Spleen (tissue), 11 donors: ENCODE results near the gene FHL2. TPM values are rescaled to one million over a fixed set of nuclear protein-coding genes. Genes with fewer than 3 reads are reported as not detected.
"Not testable (repeated sequence)": the region's sequence is repeated elsewhere in the genome, so short reads cannot be mapped to it uniquely, and the experiment has no call there.

Experiments
- DNase-seq: peaks from one replicate; pipeline ENCODE4 v3.0.0-alpha.2; 2020
- H3K27ac ChIP-seq, 8 donors: fragments of 200-600 bp; sonication (generic) in 7 of 8; 1 replicate in 4 of 8; 2 replicates in 4 of 8; pipeline versions ENCODE4 v1.5.0 to v1.8.0; 2016 to 2021; ENCODE audit warnings: inconsistent platforms in 4 of 8, mild to moderate bottlenecking in 4 of 8, moderate library complexity in 1 of 8
- H3K27me3 ChIP-seq, 7 donors: fragments of 200-600 bp; sonication (generic) in 6 of 7; replicated peaks in 1 of 7; 1 replicate in 4 of 7; 2 replicates in 3 of 7; pipeline versions ENCODE4 v1.5.0 to v1.8.0; 2016 to 2021; ENCODE audit warnings: inconsistent platforms in 3 of 7, mild to moderate bottlenecking in 1 of 7
- H3K36me3 ChIP-seq, 6 donors: fragments of 200-600 bp; sonication (generic) in 5 of 6; 1 replicate in 4 of 6; 2 replicates in 2 of 6; pipeline versions ENCODE4 v1.5.0 to v1.8.0; 2016 to 2021; ENCODE audit warnings: inconsistent platforms in 2 of 6
- H3K4me1 ChIP-seq, 6 donors: fragments of 200-600 bp; sonication (generic) in 5 of 6; 1 replicate in 3 of 6; 2 replicates in 3 of 6; pipeline versions ENCODE4 v1.5.0 to v1.8.0; 2016 to 2021; ENCODE audit warnings: inconsistent platforms in 3 of 6
- H3K4me3 ChIP-seq, 8 donors: fragments of 200-600 bp; sonication (generic) in 7 of 8; 1 replicate in 4 of 8; 2 replicates in 4 of 8; pipeline versions ENCODE4 v1.5.0 to v1.8.0; 2016 to 2021; ENCODE audit warnings: inconsistent platforms in 4 of 8, mild to moderate bottlenecking in 4 of 8, moderate library complexity in 2 of 8
- H3K9me3 ChIP-seq, 8 donors: fragments of 200-600 bp; sonication (generic) in 7 of 8; 1 replicate in 4 of 8; 2 replicates in 4 of 8; pipeline versions ENCODE4 v1.5.0 to v1.8.0; 2016 to 2021; ENCODE audit warnings: inconsistent platforms in 4 of 8
- POLR2A ChIP-seq, 3 donors: fragments of 450-650 bp; IDR thresholded peaks; one replicate each; pipeline ENCODE4 v1.5.1; 2017; ENCODE audit warnings: antibody characterized with exemption in 3 of 3, mild to moderate bottlenecking in 1 of 3
- POLR2AphosphoS5 ChIP-seq, 3 donors: sonication (generic); formaldehyde crosslinking; IDR thresholded peaks; one replicate each; pipeline ENCODE4 v1.5.1; 2017; ENCODE audit warnings: antibody characterized with exemption in 3 of 3
- WGBS, 5 donors: extraction: QIAGEN DNeasy Blood & Tissue Kit in 3 of 5; methylation state at CpG; one replicate each; pipeline versions ENCODE4 v1.1.5 to v1.1.7; 2013 to 2018; 5-methylcytosine and 5-hydroxymethylcytosine counted together
- intact Hi-C: fragments of 100-400 bp; cut with DNase I; formaldehyde crosslinking; loops from one replicate; pipeline ENCODE4 v1.15.0; 2023; ENCODE audit warnings: low total_unique reads
- polyA plus RNA-seq, 3 donors: library from polyadenylated mRNA; stranded (reverse); fragments of 200-250 nt; gene quantifications; one replicate each; pipeline ENCODE4 v1.2.1, GENCODE V29; 2013
- total RNA-seq, 7 donors: library from RNA; depleted of rRNA in 3 of 7; stranded (reverse); fragments of >200 nt in 3 of 7; fragmentation: NEBNext Ultra II Directional in 4 of 7; extraction: Animal tissue kit (Norgen Biotek cat#: 25700) in 4 of 7; gene quantifications; one replicate each; pipeline versions ENCODE4 v1.1.0 to v1.2.1, GENCODE V29; 2016 to 2021
- TF ChIP-seq, protein P1 (sequence below), 11 experiments: fragments of 200-600 bp in 7 of 11; fragments of 450-650 bp in 4 of 11; sonication (generic) in 4 of 11; IDR thresholded peaks in 8 of 11; conservative IDR thresholded peaks in 3 of 11; 1 replicate in 7 of 11; 2 replicates in 4 of 11; pipeline versions ENCODE4 v1.4.0 to v1.8.0; 2016 to 2021; ENCODE audit warnings: antibody characterized with exemption in 11 of 11, inconsistent platforms in 4 of 11, mild to moderate bottlenecking in 1 of 11
- donor health status: healthy with polysubstance abuse.
- donor health status: DM: no; HTN: no; CAD: no; lungs with moderate emphysema.
- donor health status: DM: no; HTN: no; CAD: no.
- donor health status: Bipolar disorder and iron deficiency.
- donor health status: healthy.
- donor health status: DM: no; HTN: no; CAD: no.
- donor health status: DM: yes; HTN: yes; CAD: no.

The FHL2 gene
- total and polyA plus RNA-seq, 10 donors: 6.8 to 27.4 (median 18.9) TPM

DNA sequence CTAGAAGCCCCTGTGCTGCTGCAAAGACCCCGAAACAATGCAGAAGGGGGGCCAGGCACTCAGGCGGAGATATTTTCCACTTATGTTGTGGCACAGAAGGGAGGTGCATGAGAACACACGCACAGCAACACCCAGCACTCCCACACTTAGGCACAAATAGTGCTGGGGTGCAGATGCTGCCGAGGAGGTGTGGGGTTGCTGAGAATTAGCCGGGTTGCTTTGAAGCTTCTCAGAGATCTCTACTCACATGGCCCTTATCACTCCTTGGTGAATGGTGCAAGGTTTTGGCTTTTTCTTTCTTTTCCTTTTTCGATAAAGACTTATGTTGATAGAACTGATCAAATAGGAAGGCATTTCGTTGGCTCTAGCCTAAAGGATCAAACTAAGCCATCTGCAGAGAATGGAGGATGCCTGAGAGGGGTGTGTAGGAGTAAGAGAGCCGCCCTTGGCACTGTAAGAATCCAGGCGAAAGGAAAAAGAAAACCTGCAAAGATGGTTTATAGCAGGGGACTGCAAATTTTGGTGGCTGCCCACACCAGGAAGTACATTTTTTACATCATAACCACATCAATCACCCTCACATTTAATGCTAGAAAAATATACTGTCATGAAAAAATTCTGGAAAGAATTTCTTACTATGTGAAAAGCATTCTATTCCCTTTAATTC, 27.9 kb upstream of the FHL2 start:
- DNase-seq: no peak
- no peaks in the 10 kb centered on the region for H3K9me3 ChIP-seq
- H3K36me3 ChIP-seq: no peaks in the 10 kb centered on the region
- H3K4me1 ChIP-seq: peaks cover 0 to 18% (median 9%) of the 10 kb centered on the region in 6 donors
- TF ChIP-seq, protein P1, sequence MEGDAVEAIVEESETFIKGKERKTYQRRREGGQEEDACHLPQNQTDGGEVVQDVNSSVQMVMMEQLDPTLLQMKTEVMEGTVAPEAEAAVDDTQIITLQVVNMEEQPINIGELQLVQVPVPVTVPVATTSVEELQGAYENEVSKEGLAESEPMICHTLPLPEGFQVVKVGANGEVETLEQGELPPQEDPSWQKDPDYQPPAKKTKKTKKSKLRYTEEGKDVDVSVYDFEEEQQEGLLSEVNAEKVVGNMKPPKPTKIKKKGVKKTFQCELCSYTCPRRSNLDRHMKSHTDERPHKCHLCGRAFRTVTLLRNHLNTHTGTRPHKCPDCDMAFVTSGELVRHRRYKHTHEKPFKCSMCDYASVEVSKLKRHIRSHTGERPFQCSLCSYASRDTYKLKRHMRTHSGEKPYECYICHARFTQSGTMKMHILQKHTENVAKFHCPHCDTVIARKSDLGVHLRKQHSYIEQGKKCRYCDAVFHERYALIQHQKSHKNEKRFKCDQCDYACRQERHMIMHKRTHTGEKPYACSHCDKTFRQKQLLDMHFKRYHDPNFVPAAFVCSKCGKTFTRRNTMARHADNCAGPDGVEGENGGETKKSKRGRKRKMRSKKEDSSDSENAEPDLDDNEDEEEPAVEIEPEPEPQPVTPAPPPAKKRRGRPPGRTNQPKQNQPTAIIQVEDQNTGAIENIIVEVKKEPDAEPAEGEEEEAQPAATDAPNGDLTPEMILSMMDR (IDR thresholded peaks at IDR 0.05 in 8 of 11, conservative IDR thresholded peaks at IDR 0.05 in 3 of 11): no peak
- no peak for TF ChIP-seq POLR2A (IDR thresholded peaks at IDR 0.05)
- H3K27me3 ChIP-seq: peaks cover 0 to 3% (median 0%) of the 10 kb centered on the region in 7 donors
- 16 to 28% (median 22%) methylated on average over 9 of the region's 9 CpGs for WGBS, 5 donors
- H3K4me3 ChIP-seq: no peak overlapping the region
- peak overlapping the region in 1 of 8 donors; percentile 9 for H3K27ac ChIP-seq
- intact Hi-C loops: no loop called here

DNA sequence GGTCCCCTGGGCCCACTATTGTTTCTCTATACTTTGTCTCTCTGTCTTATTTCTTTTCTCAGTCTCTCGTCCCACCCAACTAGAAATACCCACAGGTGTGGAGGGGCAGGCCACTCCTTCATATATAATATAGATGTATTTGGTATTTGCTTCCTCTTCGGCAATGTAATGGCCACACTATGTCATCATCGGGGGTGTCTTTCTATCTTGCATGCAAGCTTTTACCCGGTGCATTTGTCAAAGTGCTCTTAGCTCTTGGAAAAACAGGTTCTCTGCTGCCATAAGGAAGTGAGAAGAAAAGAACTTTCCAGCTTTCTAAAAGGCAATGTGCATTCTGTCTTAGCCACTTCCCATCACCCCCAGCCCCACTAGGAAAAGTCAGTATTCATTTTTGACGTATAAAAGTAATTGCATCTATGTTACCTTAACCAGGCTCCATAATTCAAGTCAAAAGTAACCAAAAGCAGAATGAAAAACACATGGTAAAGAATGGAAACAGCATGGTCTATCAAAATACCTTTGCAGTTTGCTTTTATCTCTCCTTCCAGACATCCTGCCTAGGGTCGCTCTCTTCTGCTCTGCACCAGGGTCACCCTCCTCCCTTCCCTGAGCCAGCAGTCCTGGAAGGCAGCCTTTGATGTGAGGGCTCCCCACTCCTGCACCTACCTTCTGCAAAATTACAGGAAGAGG, 27.2 kb upstream of the FHL2 start:
- peaks cover 0 to 18% (median 8%) of the 10 kb centered on the region in 6 donors for H3K4me1 ChIP-seq
- no peak for DNase-seq
- WGBS, 5 donors: 30 to 47% (median 32%) methylated on average over 5 to 6 of the region's 6 CpGs
- H3K27me3 ChIP-seq: peaks cover 0 to 3% (median 0%) of the 10 kb centered on the region in 7 donors
- H3K36me3 ChIP-seq: no peaks in the 10 kb centered on the region
- no peaks in the 10 kb centered on the region for H3K9me3 ChIP-seq
- intact Hi-C loops: no loop called here
- TF ChIP-seq, protein P1 (IDR thresholded peaks at IDR 0.05 in 8 of 11, conservative IDR thresholded peaks at IDR 0.05 in 3 of 11): no peak
- TF ChIP-seq POLR2A (IDR thresholded peaks at IDR 0.05) (no peak), POLR2AphosphoS5 (IDR thresholded peaks at IDR 0.05) (no peak)
- H3K4me3 ChIP-seq: no peak overlapping the region
- no peak overlapping the region for H3K27ac ChIP-seq

DNA sequence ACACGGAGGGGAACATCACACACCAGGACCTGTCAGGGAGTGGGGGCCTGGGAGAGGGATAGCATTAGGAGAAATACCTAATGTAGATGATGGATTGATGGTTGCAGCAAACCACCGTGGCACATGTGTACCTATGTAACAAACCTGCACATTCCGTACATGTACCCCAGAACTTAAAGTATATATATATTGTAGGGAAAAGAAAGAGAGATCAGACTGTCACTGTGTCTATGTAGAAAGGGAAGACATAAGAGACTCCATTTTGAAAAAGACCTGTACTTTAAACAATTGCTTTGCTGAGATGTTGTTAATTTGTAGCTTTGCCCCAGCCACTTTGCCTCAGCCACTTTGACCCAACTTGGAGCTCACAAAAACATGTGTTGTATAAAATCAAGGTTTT, 26.0 kb upstream of the FHL2 start:
- 80 to 97% (median 91%) methylated on average over 3 of the region's 3 CpGs for WGBS, 5 donors
- DNase-seq, H3K4me3 ChIP-seq, H3K27ac ChIP-seq, H3K9me3 ChIP-seq, H3K36me3 ChIP-seq, H3K27me3 ChIP-seq, intact Hi-C loops: not testable (repeated sequence)
- peaks cover 0 to 18% (median 8%) of the 10 kb centered on the region in 6 donors for H3K4me1 ChIP-seq

DNA sequence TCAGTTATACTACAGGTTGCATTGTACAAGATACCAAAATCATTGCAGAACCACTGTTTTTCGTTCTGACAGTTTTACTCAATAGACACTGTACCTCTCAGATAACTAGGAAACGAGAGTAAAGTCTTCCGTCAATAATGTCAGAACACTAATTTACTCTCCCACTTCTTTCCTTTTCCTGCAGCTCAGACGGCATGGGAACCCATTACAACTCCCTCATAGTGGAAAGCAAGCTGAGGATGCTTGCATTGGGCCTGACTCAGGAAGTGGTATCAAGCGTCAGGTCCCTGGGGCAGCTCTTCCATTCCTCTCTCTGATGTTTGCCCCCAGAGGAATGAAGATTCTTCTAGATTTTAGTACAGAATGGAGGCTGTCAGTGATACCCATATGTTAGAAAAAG, 23.9 kb upstream of the FHL2 start:
- DNase-seq: no peak
- no peaks in the 10 kb centered on the region for H3K36me3 ChIP-seq
- no peak overlapping the region for H3K27ac ChIP-seq
- H3K27me3 ChIP-seq: peaks cover 0 to 3% (median 0%) of the 10 kb centered on the region in 7 donors
- H3K4me3 ChIP-seq: no peak overlapping the region
- TF ChIP-seq POLR2A (IDR thresholded peaks at IDR 0.05) (no peak), POLR2AphosphoS5 (IDR thresholded peaks at IDR 0.05) (no peak)
- peaks cover 0 to 18% (median 8%) of the 10 kb centered on the region in 6 donors for H3K4me1 ChIP-seq
- intact Hi-C loops: no loop called here
- H3K9me3 ChIP-seq: peaks cover 0 to 20% (median 14%) of the 10 kb centered on the region in 8 donors
- whole genome bisulfite sequencing, 5 donors: 71 to 81% (median 76%) methylated on average over 5 of the region's 5 CpGs

DNA sequence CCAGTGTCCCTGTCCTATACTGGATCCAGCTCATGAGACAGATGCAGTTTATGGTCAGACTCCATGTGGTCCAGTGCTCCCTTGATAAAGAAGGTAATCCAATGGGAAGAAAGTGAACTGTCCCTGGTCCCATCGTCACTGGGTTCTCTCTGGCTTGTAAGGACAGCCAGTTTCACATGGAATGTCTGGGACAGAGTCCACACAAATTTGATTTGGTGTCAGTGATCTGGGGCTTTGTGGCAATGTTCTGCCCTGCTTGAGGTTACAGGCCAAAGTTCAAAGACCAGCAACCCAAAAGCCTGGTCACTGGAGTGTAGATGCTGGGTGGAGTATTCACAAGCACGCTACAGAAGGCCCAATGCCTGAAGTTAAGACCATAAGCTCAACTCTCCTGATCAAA, 22.2 kb upstream of the FHL2 start:
- no peak overlapping the region for H3K4me3 ChIP-seq
- intact Hi-C loops: no loop called here
- H3K4me1 ChIP-seq: peaks cover 0 to 2% (median 0%) of the 10 kb centered on the region in 6 donors
- WGBS, 5 donors: 73 to 83% (median 81%) methylated on average over 2 of the region's 2 CpGs
- no peak for DNase-seq
- TF ChIP-seq POLR2A (IDR thresholded peaks at IDR 0.05) (no peak), POLR2AphosphoS5 (IDR thresholded peaks at IDR 0.05) (no peak)
- TF ChIP-seq, protein P1 (IDR thresholded peaks at IDR 0.05 in 8 of 11, conservative IDR thresholded peaks at IDR 0.05 in 3 of 11): no peak
- H3K27me3 ChIP-seq: peaks cover 0 to 6% (median 0%) of the 10 kb centered on the region in 7 donors
- H3K27ac ChIP-seq: peak overlapping the region in 3 of 8 donors; percentile 28 to 46 (median 32)
- H3K36me3 ChIP-seq: no peaks in the 10 kb centered on the region
- H3K9me3 ChIP-seq: peaks cover 0 to 20% (median 14%) of the 10 kb centered on the region in 8 donors
